GM12878 (cell line): Measurements from ENCODE around the gene MAST2. TPM values are rescaled to one million over a fixed set of nuclear protein-coding genes. Genes with fewer than 3 reads are reported as not detected.
"Not testable (repeated sequence)": the region's sequence is repeated elsewhere in the genome, so short reads cannot be mapped to it uniquely, and the experiment has no call there.

Source experiments
- ATAC-seq: fragments of 200-7000 bp; cut with Tn5 transposase; 3 replicates; pipeline ENCODE4 v1.9.1; 2020; ENCODE audit warnings: mild to moderate bottlenecking, moderate library complexity
- BruUV-seq: library from RNA; stranded (reverse); fragments of 400-500 nt; replicated peaks from 2 replicates; lab custom pipeline; 2021; lab: Mats Ljungman, UMichigan
- CTCF ChIA-PET: fragments of 300-600 bp; sonication (Branson Sonifier 250); formaldehyde crosslinking; extraction: SDS; loops from one replicate; lab custom pipeline; 2021; ENCODE audit warnings: inconsistent platforms; lab: Yijun Ruan, JAX
- POLR2A ChIA-PET: fragments of 350-600 bp; formaldehyde crosslinking; extraction: SDS; loops from one replicate; lab custom pipeline; 2021; ENCODE audit warnings: inconsistent platforms; lab: Charles Lee
- RAD21 ChIA-PET: fragments of 300-600 bp; sonication (Branson Sonifier 250); formaldehyde crosslinking; loops from one replicate; lab custom pipeline; 2023; ENCODE audit warnings: antibody characterized with exemption; ENCODE audit not compliant: unreplicated experiment; lab: Charles Lee
- SMC1A ChIA-PET: fragments of 300-600 bp; sonication (Branson Sonifier 250); formaldehyde crosslinking; loops from one replicate; lab custom pipeline; 2023; ENCODE audit not compliant: unreplicated experiment, uncharacterized antibody; lab: Charles Lee
- DNase-seq: peaks from one replicate; pipeline ENCODE4 v3.0.0-alpha.2; 2011; ENCODE audit warnings: low read depth, low spot score
- FAIRE-seq: peaks from 3 replicates; lab custom pipeline; 2011; peaks lifted over from hg19 to GRCh38; lab: Jason Lieb, UNC
- H2AFZ ChIP-seq: 2 replicates; pipeline ENCODE4 v1.6.0; 2011; ENCODE audit warnings: low read depth, low read length, control low read depth; ENCODE audit not compliant: control insufficient read depth
- H3K27ac ChIP-seq: 2 replicates; pipeline ENCODE4 v1.5.1; 2011; ENCODE audit warnings: control low read depth; ENCODE audit not compliant: control insufficient read depth, insufficient read depth
- H3K27me3 ChIP-seq, 2 experiments: replicated peaks in 1 of 2; 2 replicates each; pipeline versions ENCODE4 v1.6.0 to v1.6.1; 2011; ENCODE audit warnings: low read length in 1 of 2; ENCODE audit not compliant: control insufficient read depth in 2 of 2, insufficient read depth in 2 of 2
- H3K36me3 ChIP-seq, 2 experiments: 2 replicates each; pipeline ENCODE4 v1.5.1; 2011; ENCODE audit warnings: low read length in 1 of 2; ENCODE audit not compliant: control insufficient read depth in 2 of 2, insufficient read depth in 2 of 2
- H3K4me1 ChIP-seq: 2 replicates; pipeline ENCODE4 v1.6.1; 2011; ENCODE audit warnings: mild to moderate bottlenecking, low read length, moderate library complexity, mixed read lengths; ENCODE audit not compliant: control insufficient read depth, insufficient read depth
- H3K4me2 ChIP-seq: 2 replicates; pipeline ENCODE4 v1.6.0; 2011; ENCODE audit warnings: control low read depth; ENCODE audit not compliant: control insufficient read depth, insufficient read depth
- H3K4me3 ChIP-seq: fragments of 200-600 bp; sonication (generic); 2 replicates; pipeline ENCODE4 v1.5.1; 2016
- H3K79me2 ChIP-seq: 2 replicates; pipeline ENCODE4 v1.6.0; 2011; ENCODE audit warnings: low read length; ENCODE audit not compliant: control insufficient read depth, insufficient read depth
- H3K9ac ChIP-seq: 2 replicates; pipeline ENCODE4 v1.8.0; 2011; ENCODE audit warnings: low read length, control low read depth, mixed read lengths; ENCODE audit not compliant: control insufficient read depth, insufficient read depth
- H3K9me3 ChIP-seq: replicated peaks from 3 replicates; pipeline ENCODE4 v1.5.1; 2011; ENCODE audit warnings: mild to moderate bottlenecking, low read length; ENCODE audit not compliant: control insufficient read depth, insufficient read depth
- H4K20me1 ChIP-seq: 2 replicates; pipeline ENCODE4 v1.6.0; 2011; ENCODE audit not compliant: control insufficient read depth, insufficient read depth
- DPF2 ChIP-seq: fragments of 450-650 bp; IDR thresholded peaks from 2 replicates; pipeline ENCODE4 v1.6.1; 2017; ENCODE audit warnings: mild to moderate bottlenecking
- MTA2 ChIP-seq: fragments of 450-650 bp; IDR thresholded peaks from 2 replicates; pipeline ENCODE4 v1.6.1; 2016; ENCODE audit warnings: low read depth, mild to moderate bottlenecking, moderate library complexity
- NFXL1 ChIP-seq: fragments of 450-650 bp; IDR thresholded peaks from 2 replicates; pipeline ENCODE4 v1.6.1; 2017; ENCODE audit warnings: antibody characterized with exemption, mild to moderate bottlenecking, borderline replicate concordance
- PAX8 ChIP-seq: fragments of 450-650 bp; IDR thresholded peaks from 2 replicates; pipeline ENCODE4 v1.6.1; 2017; ENCODE audit warnings: mild to moderate bottlenecking, moderate library complexity
- RAD21 ChIP-seq: IDR thresholded peaks from 2 replicates; pipeline ENCODE4 v1.6.1; 2011; ENCODE audit warnings: mild to moderate bottlenecking, low read depth, low read length, moderate library complexity; ENCODE audit not compliant: insufficient read depth
- SMC3 ChIP-seq: IDR thresholded peaks from 2 replicates; pipeline ENCODE4 v1.6.1; 2011; ENCODE audit warnings: low read length, improper control_type of control experiment, borderline replicate concordance
- WRNIP1 ChIP-seq: IDR thresholded peaks from 2 replicates; pipeline ENCODE4 v1.6.1; 2011; ENCODE audit warnings: low read depth, low read length, improper control_type of control experiment, borderline replicate concordance
- WGBS: methylation state at CpG from one replicate; pipeline ENCODE4 v1.1.6; 2016; ENCODE audit warnings: low lambda C conversion rate; ENCODE audit not compliant: insufficient replicate concordance, insufficient coverage; ENCODE audit errors: missing lambda C conversion rate; 5-methylcytosine and 5-hydroxymethylcytosine counted together
- in situ Hi-C: fragments of 300-500 bp; cut with MboI; formaldehyde crosslinking; loops from 9 replicates; pipeline ENCODE4 v1.14.3; 2018; ENCODE audit warnings: mixed read lengths
- intact Hi-C: fragments of 100-400 bp; cut with micrococcal nuclease; formaldehyde crosslinking; loops from one replicate; pipeline ENCODE4 v1.14.2; 2022; ENCODE audit not compliant: unreplicated experiment
- polyA plus RNA-seq, 11 experiments: library from polyadenylated mRNA; depleted of rRNA in 4 of 11; unstranded in 6 of 11; stranded (reverse) in 5 of 11; fragments of >200 nt; fragmentation: Nextera tagmentation in 4 of 11; fragmentation: Illumina TruSeq in 1 of 11; extraction: Ambion mirVana in 4 of 11; extraction: Trizol in 1 of 11; gene quantifications; 1 replicate in 1 of 11; 2 replicates in 10 of 11; pipeline versions ENCODE4 v1.2.1 to v1.2.3, GENCODE V29; 2011 to 2016; ENCODE audit warnings: inconsistent platforms in 2 of 11, missing spikeins in 2 of 11, low read depth in 1 of 11
- total RNA-seq, 4 experiments: library from RNA; depleted of rRNA in 3 of 4; stranded (reverse); fragments of >200 nt in 3 of 4; fragmentation: Illumina TruSeq in 1 of 4; extraction: Trizol in 1 of 4; gene quantifications; 2 replicates each; pipeline versions ENCODE4 v1.2.1 to v1.2.3, GENCODE V29; 2013 to 2021
- TF ChIP-seq, protein P1 (sequence below): fragments of 450-650 bp; conservative IDR thresholded peaks from 2 replicates; pipeline ENCODE4 v1.6.1; 2017; ENCODE audit warnings: mild to moderate bottlenecking, moderate library complexity
- TF ChIP-seq, protein P2 (sequence below), 3 experiments: IDR thresholded peaks in 2 of 3; conservative IDR thresholded peaks in 1 of 3; 2 replicates each; pipeline ENCODE4 v1.5.1; 2011; ENCODE audit warnings: low read depth in 3 of 3, low read length in 3 of 3, mild to moderate bottlenecking in 3 of 3, control low read depth in 2 of 3, moderate library complexity in 2 of 3, inconsistent platforms in 1 of 3, mixed read lengths in 1 of 3; ENCODE audit not compliant: control insufficient read depth in 2 of 3, insufficient read depth in 1 of 3; ENCODE audit errors: extremely low read depth in 1 of 3
- TF ChIP-seq, protein P3 (sequence below): fragments of 150-350 bp; IDR thresholded peaks from 2 replicates; pipeline ENCODE4 v1.6.1; 2014; ENCODE audit warnings: mild to moderate bottlenecking, low read depth, low read length

Gene MAST2
- total and polyA plus RNA-seq, 10 of the 15 experiments (the other 5 are each of a cell fraction or from before 2014, with no cell fraction given), result 1.0 to 28.7 (median 13.8) TPM

DNA sequence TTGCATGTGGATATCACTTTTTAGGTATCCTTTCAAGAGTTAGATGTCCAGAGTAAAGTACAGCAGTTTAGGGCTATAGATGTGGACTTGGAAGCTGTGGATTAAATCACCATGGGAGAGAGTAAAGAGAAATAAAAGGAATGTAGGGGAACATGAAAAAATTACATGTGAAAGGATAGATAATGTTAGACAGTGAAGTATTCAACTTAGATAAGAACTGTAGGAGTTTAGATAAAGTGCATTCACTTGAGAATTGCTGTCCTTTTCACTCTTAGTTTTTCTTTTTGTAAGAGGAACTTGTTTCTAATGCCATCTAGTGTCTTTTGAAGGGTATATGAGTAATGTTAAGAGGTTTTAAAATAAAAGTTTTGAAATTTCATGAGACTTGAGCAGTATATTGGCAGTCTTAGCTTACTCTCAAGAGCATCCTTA is 40.1 kb downstream of the MAST2 start (continued):
- TF ChIP-seq, protein P1, sequence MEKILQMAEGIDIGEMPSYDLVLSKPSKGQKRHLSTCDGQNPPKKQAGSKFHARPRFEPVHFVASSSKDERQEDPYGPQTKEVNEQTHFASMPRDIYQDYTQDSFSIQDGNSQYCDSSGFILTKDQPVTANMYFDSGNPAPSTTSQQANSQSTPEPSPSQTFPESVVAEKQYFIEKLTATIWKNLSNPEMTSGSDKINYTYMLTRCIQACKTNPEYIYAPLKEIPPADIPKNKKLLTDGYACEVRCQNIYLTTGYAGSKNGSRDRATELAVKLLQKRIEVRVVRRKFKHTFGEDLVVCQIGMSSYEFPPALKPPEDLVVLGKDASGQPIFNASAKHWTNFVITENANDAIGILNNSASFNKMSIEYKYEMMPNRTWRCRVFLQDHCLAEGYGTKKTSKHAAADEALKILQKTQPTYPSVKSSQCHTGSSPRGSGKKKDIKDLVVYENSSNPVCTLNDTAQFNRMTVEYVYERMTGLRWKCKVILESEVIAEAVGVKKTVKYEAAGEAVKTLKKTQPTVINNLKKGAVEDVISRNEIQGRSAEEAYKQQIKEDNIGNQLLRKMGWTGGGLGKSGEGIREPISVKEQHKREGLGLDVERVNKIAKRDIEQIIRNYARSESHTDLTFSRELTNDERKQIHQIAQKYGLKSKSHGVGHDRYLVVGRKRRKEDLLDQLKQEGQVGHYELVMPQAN, result no peak
- TF ChIP-seq, protein P2, sequence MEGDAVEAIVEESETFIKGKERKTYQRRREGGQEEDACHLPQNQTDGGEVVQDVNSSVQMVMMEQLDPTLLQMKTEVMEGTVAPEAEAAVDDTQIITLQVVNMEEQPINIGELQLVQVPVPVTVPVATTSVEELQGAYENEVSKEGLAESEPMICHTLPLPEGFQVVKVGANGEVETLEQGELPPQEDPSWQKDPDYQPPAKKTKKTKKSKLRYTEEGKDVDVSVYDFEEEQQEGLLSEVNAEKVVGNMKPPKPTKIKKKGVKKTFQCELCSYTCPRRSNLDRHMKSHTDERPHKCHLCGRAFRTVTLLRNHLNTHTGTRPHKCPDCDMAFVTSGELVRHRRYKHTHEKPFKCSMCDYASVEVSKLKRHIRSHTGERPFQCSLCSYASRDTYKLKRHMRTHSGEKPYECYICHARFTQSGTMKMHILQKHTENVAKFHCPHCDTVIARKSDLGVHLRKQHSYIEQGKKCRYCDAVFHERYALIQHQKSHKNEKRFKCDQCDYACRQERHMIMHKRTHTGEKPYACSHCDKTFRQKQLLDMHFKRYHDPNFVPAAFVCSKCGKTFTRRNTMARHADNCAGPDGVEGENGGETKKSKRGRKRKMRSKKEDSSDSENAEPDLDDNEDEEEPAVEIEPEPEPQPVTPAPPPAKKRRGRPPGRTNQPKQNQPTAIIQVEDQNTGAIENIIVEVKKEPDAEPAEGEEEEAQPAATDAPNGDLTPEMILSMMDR (IDR thresholded peaks at IDR 0.05 in 2 of 3, conservative IDR thresholded peaks at IDR 0.05 in 1 of 3; ENCODE audit: control insufficient read depth in 2 of 3, extremely low read depth in 1 of 3, insufficient read depth in 1 of 3, low read depth in 3 of 3, low read length in 3 of 3), result peak in 1 of 3 experiments; percentile 35; a peak in 2 of 6 replicates
- TF ChIP-seq WRNIP1 (no peak), SMC3 (peak; percentile 31; the same call in 1 of the 2 replicates), NFXL1 (no peak), MTA2 (no peak), PAX8 (no peak), RAD21 (peak; percentile 62), DPF2 (no peak)
- TF ChIP-seq, protein P3, sequence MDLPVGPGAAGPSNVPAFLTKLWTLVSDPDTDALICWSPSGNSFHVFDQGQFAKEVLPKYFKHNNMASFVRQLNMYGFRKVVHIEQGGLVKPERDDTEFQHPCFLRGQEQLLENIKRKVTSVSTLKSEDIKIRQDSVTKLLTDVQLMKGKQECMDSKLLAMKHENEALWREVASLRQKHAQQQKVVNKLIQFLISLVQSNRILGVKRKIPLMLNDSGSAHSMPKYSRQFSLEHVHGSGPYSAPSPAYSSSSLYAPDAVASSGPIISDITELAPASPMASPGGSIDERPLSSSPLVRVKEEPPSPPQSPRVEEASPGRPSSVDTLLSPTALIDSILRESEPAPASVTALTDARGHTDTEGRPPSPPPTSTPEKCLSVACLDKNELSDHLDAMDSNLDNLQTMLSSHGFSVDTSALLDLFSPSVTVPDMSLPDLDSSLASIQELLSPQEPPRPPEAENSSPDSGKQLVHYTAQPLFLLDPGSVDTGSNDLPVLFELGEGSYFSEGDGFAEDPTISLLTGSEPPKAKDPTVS, result no peak

DNA sequence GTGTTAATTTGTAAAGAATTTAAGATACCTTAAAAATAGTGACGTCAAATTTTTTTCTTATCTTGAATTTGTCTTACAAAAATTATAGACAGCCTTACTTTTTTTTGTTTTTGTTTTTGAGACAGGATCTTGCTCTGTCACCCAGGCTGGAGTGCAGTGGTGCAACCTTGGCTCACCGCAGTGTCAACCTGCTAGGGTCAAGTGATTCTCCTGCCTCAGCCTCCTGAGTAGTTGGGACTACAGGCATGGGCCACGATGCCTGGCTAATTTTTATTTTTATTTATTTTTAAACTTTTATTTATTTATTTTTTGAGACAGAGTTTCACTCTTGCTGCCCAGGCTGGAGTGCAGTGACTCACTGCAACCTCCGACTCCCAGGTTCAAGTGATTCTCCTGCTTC is 40.6 kb downstream of the MAST2 start:
- H2AFZ ChIP-seq, H3K27me3 ChIP-seq, DNase-seq, BruUV-seq, H3K36me3 ChIP-seq, FAIRE-seq, H3K4me3 ChIP-seq, H3K4me2 ChIP-seq, in situ Hi-C loops, H3K9ac ChIP-seq, H3K27ac ChIP-seq, ATAC-seq, H3K79me2 ChIP-seq, H4K20me1 ChIP-seq, POLR2A ChIA-PET, H3K9me3 ChIP-seq: not testable (repeated sequence)
- 89% methylated on average over 4 of the region's 4 CpGs for WGBS
- intact Hi-C loops, result loop anchor here (2.0 to 5.0 kb wide), 2 partner anchors 92 to 157 kb away; partner anchors contain the start of genes GPBP1L1 and IPP
- SMC1A ChIA-PET, result interaction anchor here (1.0 to 1.6 kb wide), 5 partner anchors 154 to 491 kb away, joined by 3 to 8 read pairs (median 3); partner anchors contain the start of gene GPBP1L1
- RAD21 ChIA-PET, result interaction anchor here (0.9 to 2.3 kb wide), 3 partner anchors 35 to 158 kb away, joined by 4 to 9 read pairs (median 5); partner anchors contain the start of gene GPBP1L1
- CTCF ChIA-PET, result interaction anchor here (0.6 to 2.0 kb wide), 15 partner anchors 10 to 380 kb away, joined by 3 to 12 read pairs (median 4); partner anchors contain the start of genes GPBP1L1 and IPP
- H3K4me1 ChIP-seq, result peaks cover 29% of the 10 kb centered on the region
